HG02623 (cell line): ENCODE measurements around the gene MCFD2.

Experiments
- ATAC-seq: cut with Tn5 transposase; IDR thresholded peaks from one replicate; pipeline ENCODE4 v1.9.1; 2021; ENCODE audit warnings: moderate library complexity; ENCODE audit not compliant: unreplicated experiment

Gene MCFD2

GRCh38 chr2:46915281-46915810, at the start of gene MCFD2:
Gene MCFD2, minus strand, starts transcription at chr2:46915806. Its CDS starts 6,635 bp downstream, at chr2:46909171.
- ATAC-seq: peak; percentile 3

DNA sequence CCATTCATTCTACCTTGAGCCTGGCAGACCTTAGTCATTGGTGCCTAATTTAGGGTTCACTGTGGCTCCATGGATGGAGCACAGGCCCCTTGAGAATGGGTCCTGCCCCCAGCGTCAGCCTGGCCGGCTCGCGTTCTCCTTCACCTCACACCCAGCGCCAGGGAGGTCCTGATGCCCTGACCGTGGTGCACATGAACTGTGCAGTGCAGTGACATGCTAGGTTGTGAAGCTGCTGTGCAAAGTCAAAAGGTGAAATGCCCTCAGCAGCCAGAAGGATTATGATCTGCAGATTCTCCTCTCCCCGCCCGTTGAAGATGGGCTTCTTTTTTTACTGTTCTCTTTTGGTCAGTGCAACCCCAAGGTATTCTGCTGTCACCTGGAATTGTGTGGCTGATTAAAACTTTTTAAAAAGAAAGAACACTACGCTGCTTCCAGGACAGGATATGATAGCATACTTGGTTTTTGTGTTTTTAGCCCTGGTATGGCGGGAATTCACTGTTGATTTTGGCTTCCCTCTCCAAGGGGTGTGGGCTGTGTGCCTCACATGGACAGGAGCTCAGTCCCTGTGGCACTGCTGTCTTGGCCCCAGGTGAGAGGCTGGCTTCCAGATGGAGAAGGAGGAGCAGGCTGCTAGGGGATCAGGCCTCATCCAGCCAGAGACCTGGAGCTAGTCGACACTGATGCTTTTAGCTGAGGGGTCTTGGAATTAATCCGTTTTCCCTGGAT, 49.4 kb upstream of the MCFD2 start:
- no peak for ATAC-seq

DNA sequence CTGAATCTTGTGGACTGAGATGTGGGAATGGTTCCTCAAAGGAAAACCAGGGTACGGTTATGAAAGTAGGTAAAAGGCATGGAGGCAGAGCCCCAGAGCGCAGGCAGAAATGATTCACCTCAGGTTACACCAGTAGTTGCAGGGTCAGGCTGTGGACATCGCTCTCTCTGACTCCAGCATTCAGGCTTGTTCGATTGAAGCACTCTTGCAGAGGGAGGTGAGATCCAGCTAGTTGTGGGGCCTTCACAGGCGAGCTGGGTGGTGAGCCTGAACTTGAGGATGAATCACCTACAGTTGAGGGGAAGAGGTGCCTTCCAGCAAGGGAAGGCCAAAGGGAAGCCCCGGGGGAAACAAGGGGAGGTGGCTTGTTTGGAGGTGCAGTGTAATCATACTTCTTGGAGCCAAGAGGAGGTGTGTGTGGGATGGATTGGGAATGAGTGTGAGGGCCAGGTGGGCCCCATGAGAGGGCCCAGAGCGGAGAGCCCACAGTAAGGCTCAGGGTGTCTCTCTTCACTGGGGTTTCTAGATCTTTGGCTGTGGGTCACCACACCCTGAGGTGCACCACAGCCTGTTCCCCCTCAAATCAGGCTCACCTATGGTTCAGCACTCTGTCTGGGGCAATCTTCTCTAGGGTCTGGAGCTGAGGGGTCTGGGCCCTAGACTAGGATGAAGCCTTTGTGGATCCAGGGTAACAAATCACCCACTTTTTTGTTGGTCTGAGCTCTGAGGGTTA, 48.5 kb upstream of the MCFD2 start:
- no peak for ATAC-seq

GRCh38 chr2:46963210-46963609, 47.6 kb upstream of the MCFD2 start:
- no peak for ATAC-seq

DNA sequence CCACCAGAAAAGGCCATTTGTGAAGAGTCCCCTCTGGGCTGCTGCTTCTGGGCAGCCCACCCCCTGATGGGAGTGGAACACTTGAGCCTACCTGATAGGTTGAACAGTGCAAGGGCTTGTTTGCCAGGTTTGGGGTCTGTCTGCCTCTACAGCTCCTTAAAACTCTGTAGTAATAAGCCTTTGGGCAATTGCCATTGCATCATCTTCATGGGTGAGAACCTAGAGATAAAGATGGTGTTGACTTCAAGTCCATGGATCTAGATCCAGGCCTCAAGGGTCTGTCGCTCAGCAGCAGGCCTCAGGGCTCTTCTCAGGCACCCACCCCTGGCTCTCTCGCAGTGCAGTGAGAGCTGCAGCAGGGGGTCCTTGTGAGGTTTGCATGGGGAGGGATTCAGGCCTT, 47.1 kb upstream of the MCFD2 start:
- ATAC-seq: no peak

DNA sequence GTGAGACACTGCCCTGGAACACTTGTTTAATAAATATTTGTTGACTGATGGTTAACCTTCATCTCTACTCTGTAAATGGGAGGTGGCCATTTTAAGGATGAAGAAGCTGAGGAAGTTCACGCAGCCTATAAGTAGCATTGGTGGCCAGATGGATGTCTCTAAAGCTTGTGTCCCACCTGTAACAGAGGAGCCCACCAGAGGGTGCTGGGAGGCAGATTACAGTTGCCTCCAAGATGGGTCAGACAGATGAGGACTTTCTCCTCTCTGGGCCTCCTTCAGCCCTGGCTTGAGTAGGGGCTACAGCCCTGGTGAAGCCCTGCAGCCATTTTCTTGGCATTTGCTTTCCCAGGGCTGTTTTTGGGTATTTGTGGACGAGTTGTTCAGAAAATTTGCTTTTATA, 45.0 kb upstream of the MCFD2 start:
- ATAC-seq: no peak

DNA sequence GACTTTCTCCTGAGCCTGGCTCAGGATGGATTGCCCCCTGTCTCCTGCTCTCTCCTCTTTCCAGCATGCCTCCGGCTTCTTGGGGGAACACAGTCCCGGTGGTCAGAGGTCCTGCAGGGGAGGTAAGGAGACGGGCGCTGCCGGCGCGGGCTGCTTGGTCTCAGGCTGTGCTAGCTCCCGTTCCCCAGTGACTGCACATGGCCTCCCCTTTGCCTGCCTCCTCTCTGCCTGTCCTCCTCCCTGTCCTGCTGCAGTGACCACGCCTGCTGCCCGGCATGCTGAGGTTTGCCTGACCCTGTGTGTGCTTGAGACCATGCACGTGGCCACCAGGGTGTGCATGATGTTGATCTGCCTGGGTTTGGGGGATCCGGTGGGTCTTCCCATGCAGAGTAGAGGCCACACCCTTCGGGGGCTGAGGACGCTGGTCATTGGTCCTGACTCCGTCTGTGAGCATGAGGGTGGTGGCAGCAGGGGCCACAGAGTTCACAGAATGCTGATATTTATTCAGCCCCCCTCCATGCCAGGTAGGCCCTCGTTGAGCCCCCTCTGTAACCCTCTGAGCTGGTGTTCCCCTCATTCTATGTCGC, 42.9 kb upstream of the MCFD2 start:
- no peak for ATAC-seq

GRCh38 chr2:46956981-46957531, 41.5 kb upstream of the MCFD2 start:
- no peak for ATAC-seq

DNA sequence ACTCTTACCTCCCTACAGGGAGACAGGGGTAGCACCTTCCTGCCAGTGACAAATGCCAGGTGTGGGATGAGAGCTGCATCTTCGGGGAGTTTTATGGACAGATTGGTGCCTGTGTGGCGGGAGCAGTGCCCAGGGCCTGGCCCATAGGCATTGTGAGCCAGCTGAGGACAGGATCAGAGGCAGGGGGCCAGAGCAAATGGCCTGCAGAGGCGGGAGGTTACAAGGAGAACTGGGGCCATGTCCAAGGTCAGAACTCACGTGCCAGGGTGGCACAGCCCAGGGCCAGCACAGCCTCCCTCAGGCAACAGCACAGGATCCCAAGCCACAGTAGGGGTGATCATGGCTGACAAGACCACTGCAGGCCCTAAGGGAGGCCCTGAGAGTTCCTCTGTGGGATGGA, 40.2 kb upstream of the MCFD2 start:
- ATAC-seq: no peak

DNA sequence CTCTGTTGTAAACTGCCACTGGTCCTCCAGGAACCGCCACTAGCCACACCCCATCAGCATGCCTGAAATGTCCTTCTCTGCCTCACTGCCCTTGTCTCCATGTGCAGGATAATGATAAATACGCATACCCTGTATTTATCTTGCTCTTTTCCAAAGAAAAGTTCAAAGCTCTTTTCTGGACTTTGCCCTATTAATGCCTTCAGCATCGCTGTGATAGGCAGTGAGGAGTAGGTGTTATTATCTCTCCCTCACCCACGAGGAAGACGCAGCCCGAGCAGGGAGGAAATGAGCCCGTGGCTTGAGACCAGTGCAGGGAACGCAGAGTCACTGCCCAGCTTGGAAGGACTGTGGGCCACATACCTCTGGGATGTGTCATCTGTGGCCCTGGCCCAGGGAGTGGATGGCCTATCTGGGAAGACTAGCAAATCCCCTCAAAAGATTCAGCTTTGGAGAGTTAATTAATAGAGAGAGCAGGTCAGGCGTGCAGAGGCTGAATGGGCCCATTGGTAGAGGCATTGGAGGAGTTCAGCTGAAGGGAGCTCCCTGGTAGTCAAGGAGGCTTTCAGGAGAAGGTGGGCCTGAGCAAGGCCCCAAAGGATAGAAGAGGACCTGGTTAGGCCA, 39.5 kb upstream of the MCFD2 start:
- ATAC-seq: no peak

- ATAC-seq: no peak
Measured at GRCh38 chr2:46952171-46952570, 36.6 kb upstream of the MCFD2 start.

DNA sequence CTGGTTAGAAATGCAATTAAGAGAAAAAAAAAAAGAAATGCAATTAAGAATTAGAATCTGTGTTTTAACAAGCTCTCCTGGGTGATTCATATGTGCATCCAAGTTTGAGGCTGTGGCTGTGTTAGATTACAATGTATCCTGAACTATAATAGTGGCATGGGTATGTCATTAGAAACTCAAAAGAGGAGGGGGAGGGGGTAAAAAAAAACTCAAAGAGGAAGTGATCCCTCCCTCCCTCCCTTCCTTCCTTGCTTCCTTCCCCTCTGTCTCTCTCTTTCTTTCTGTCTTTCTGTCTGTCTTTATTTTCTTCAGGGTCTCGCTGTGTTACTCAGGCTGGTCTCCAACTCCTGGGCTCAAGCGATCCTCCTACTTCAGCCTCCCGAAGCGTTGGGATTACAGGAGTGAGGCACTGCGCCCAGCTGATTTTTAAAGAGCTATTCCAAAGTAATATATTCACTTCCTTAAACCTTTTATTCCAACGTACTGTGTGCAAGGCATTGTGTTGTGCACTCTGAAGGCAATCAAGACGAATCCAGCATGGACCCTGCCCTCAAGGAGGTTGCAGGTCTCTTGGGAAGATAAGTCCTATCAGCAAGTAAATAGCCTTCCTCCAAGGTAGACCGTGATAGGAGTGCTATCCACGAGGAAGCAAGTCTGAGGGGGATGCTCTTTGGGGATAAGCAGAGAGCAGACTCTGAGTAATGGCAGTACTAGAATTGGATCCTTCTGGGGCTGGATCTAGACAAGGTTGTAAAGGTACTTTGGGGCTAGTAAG, 35.9 kb upstream of the MCFD2 start:
- ATAC-seq: no peak

DNA sequence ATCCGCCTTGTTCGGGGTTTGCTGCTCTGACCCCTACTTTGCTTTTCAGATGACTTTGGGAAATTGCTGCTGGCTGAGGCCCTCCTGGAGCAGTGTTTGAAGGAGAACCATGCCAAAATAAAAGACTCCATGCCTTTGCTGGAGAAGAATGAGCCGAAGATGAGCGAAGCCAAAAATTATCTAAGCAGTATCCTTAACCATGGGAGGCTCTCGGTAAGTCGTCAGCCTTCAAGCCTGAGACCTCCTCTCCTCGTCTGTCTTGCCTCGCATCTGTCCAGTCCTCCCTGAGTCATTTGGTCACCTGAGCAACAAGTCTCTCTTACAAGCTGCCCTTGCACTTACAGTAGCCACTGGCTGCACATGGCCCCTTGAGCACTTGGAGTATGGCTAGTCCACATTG, 34.7 kb upstream of the MCFD2 start:
- no peak for ATAC-seq

GRCh38 chr2:46947841-46948240, 32.2 kb upstream of the MCFD2 start:
- no peak for ATAC-seq

DNA sequence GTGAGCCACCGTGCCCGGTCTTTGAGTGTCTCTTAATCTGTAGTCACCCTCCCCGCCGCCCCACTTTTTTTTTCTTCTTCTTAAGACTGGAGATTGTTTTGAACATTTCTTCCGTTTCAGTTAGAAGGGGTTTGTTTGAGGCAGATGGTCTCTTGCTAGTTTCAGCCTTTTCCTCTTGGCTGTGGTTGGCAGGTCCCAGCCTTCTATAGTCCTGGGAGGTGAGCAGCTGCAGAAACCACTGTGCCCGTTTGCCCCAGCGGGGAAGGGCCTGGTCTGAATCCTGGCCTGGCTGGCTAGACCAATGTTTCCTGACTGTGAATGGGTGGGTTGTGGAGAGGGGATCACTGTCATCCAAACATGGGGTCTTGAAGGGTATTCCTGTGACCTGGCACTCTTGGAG, 30.1 kb upstream of the MCFD2 start:
- no peak for ATAC-seq

DNA sequence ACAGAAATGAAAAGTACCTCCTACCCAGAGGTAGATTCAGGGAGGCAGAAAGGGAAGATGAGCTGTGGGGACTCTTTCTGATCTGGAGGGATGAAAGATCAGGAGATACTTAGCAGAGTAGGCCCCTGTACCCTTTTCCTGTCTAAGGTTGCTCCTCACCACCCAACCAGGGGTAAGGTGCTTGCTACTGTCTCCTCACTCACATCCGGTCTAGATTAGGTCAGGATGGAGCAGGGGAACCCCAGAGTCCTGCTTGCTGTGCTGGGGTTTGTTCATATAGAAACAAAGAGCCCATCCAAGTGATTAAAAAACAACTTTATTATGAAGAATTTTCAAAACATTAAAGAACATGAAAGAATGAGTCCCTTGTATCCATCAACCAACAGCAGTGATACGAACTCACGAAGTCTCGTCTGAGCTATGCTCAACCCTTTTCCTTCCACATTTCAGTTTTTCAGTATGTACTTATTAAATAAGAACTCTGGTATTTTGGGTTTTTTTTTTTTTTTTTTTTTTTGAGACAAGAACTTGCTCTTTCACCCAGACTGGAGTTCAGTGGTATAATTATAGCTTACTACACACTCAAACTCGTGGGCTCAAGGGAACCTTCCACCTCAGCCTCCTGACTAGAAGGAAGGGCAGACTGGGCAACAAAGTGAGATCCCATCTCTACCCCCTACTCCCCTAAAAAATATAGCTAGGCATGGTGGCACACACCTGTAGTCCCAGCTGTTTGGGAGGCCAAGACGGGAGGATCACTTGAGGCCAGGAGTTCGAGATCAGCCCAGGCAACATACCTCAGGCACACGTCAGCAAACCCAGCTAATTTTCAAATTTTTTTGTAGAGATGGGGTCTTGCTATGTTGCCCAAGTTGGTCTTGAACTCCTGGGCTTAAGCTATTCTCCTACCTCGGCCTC, 28.5 kb upstream of the MCFD2 start:
- ATAC-seq: peak; percentile 41

DNA sequence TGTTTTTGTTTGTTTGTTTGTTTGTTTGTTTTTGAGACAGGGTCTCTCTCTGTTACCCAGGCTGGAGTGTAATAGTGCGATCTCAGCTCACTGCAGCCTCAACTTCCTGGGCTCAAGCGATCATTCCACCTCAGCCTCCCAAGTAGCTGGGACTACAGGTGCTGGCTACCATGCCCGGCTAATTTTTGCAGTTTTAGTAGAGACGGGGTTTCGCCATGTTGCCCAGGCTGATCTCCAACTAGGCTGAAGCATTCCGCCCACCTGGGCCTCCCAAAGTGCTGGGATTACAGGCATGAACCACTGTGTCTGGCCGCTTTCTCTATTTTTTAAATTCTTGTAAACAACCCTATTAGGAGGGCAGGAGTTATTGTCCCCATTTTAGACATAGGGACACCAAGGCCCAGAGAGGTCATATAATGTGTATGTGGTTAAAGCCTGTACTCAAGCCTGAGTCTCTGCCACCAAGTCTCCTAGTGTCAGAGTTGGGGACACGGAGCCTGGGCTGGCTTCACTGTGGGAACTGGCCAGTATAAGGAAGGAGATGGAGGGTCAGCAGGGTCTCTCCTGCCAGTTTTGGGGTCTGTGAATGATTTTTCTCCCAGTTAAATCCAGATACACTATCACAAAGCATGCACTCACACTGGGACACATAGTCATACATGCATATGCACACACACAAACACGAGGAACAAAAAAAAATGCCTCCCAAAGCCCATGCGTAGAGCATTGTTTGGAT, 27.5 kb upstream of the MCFD2 start:
- ATAC-seq: no peak

DNA sequence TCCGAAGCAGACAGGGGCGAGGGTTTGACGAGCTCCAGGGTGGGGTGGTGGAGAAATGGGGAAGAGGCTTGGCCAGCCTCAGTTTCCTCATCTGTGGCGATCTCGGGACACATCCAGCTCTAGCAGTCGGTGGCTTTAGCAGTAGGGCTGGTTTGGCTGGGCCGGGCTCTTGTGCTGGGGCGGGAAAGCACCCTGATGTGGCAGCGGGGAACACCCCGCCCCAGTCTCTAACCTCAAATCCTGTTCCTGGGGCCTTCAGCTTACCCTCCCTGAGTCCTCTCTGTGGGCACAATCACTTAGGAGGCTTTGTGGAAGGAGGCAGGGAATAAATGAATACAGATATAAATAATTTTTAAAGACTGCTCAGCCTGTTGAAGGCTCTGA, 26.5 kb upstream of the MCFD2 start:
- peak; percentile 28 for ATAC-seq
